ENCODE data around the gene ULK3.

Gene ULK3

GRCh38 chr15:74866090-74866489 is 23.1 kb upstream of the ULK3 start:
- peaks cover 16% of the 10 kb centered on the region; the same call in 1 of the 2 replicates for H3K4me1 ChIP-seq (ENCODE audit: control insufficient read depth, insufficient read depth, low read length)
- H3K27me3 ChIP-seq (ENCODE audit: control insufficient read depth, insufficient read depth, low read length): no peaks in the 10 kb centered on the region
- no peak overlapping the region for H3K4me3 ChIP-seq (ENCODE audit: low read depth, low read length)
- no peak overlapping the region for H3K9ac ChIP-seq (ENCODE audit: low read length)
- H3K9me3 ChIP-seq (ENCODE audit: control insufficient read depth, insufficient read depth, low read depth, low read length): peaks cover 7% of the 10 kb centered on the region; the same call in 1 of the 2 replicates
- H3K36me3 ChIP-seq (ENCODE audit: control insufficient read depth, insufficient read depth, low read length): peaks cover 17% of the 10 kb centered on the region
- no peak overlapping the region for H3K27ac ChIP-seq (ENCODE audit: low read depth, low read length)

- Histone ChIP-seq H3K27ac (ENCODE audit: low read depth, low read length) (no peak overlapping the region), H3K4me3 (ENCODE audit: low read depth, low read length) (no peak overlapping the region), H3K36me3 (ENCODE audit: control insufficient read depth, insufficient read depth, low read length) (peaks cover 17% of the 10 kb centered on the region), H3K9ac (ENCODE audit: low read length) (no peak overlapping the region), H3K9me3 (ENCODE audit: control insufficient read depth, insufficient read depth, low read depth, low read length) (peaks cover 7% of the 10 kb centered on the region; the same call in 1 of the 2 replicates), H3K4me1 (ENCODE audit: control insufficient read depth, insufficient read depth, low read length) (peaks cover 9% of the 10 kb centered on the region; the same call in 1 of the 2 replicates), H3K27me3 (ENCODE audit: control insufficient read depth, insufficient read depth, low read length) (no peaks in the 10 kb centered on the region)
These were observed 22.4 kb upstream of the ULK3 start for GRCh38 chr15:74865316-74865715.

- H3K9ac ChIP-seq (ENCODE audit: low read length): no peak overlapping the region
- H3K36me3 ChIP-seq (ENCODE audit: control insufficient read depth, insufficient read depth, low read length): peaks cover 17% of the 10 kb centered on the region
- no peaks in the 10 kb centered on the region; the same call in 1 of the 2 replicates for H3K4me1 ChIP-seq (ENCODE audit: control insufficient read depth, insufficient read depth, low read length)
- peaks cover 7% of the 10 kb centered on the region; the same call in 1 of the 2 replicates for H3K9me3 ChIP-seq (ENCODE audit: control insufficient read depth, insufficient read depth, low read depth, low read length)
- no peaks in the 10 kb centered on the region for H3K27me3 ChIP-seq (ENCODE audit: control insufficient read depth, insufficient read depth, low read length)
- H3K4me3 ChIP-seq (ENCODE audit: low read depth, low read length): no peak overlapping the region
- no peak overlapping the region for H3K27ac ChIP-seq (ENCODE audit: low read depth, low read length)
These were observed 21.3 kb upstream of the ULK3 start for GRCh38 chr15:74864296-74864695.

GRCh38 chr15:74863239-74864056 is 20.5 kb upstream of the ULK3 start:
- Histone ChIP-seq H3K36me3 (ENCODE audit: control insufficient read depth, insufficient read depth, low read length) (peaks cover 16% of the 10 kb centered on the region), H3K9ac (ENCODE audit: low read length) (no peak overlapping the region), H3K27ac (ENCODE audit: low read depth, low read length) (no peak overlapping the region), H3K27me3 (ENCODE audit: control insufficient read depth, insufficient read depth, low read length) (no peaks in the 10 kb centered on the region), H3K9me3 (ENCODE audit: control insufficient read depth, insufficient read depth, low read depth, low read length) (peaks cover 7% of the 10 kb centered on the region; the same call in 1 of the 2 replicates), H3K4me1 (ENCODE audit: control insufficient read depth, insufficient read depth, low read length) (no peaks in the 10 kb centered on the region; the same call in 1 of the 2 replicates), H3K4me3 (ENCODE audit: low read depth, low read length) (no peak overlapping the region)

- no peak overlapping the region for H3K4me3 ChIP-seq (ENCODE audit: low read depth, low read length)
- no peaks in the 10 kb centered on the region; the same call in 1 of the 2 replicates for H3K4me1 ChIP-seq (ENCODE audit: control insufficient read depth, insufficient read depth, low read length)
- no peak overlapping the region for H3K9ac ChIP-seq (ENCODE audit: low read length)
- no peaks in the 10 kb centered on the region for H3K27me3 ChIP-seq (ENCODE audit: control insufficient read depth, insufficient read depth, low read length)
- no peak overlapping the region for H3K27ac ChIP-seq (ENCODE audit: low read depth, low read length)
- peaks cover 15% of the 10 kb centered on the region for H3K36me3 ChIP-seq (ENCODE audit: control insufficient read depth, insufficient read depth, low read length)
- no peaks in the 10 kb centered on the region for H3K9me3 ChIP-seq (ENCODE audit: control insufficient read depth, insufficient read depth, low read depth, low read length)
These were observed 15.4 kb upstream of the ULK3 start for GRCh38 chr15:74858369-74858740.

GRCh38 chr15:74857671-74858368 is 14.9 kb upstream of the ULK3 start:
- peaks cover 21% of the 10 kb centered on the region for H3K36me3 ChIP-seq (ENCODE audit: control insufficient read depth, insufficient read depth, low read length)
- H3K9me3 ChIP-seq (ENCODE audit: control insufficient read depth, insufficient read depth, low read depth, low read length): no peaks in the 10 kb centered on the region
- no peak overlapping the region for H3K27ac ChIP-seq (ENCODE audit: low read depth, low read length)
- no peak overlapping the region for H3K4me3 ChIP-seq (ENCODE audit: low read depth, low read length)
- no peak overlapping the region for H3K9ac ChIP-seq (ENCODE audit: low read length)
- no peaks in the 10 kb centered on the region for H3K4me1 ChIP-seq (ENCODE audit: control insufficient read depth, insufficient read depth, low read length)
- no peaks in the 10 kb centered on the region for H3K27me3 ChIP-seq (ENCODE audit: control insufficient read depth, insufficient read depth, low read length)

GRCh38 chr15:74857082-74857655 is 14.2 kb upstream of the ULK3 start:
- Histone ChIP-seq H3K27me3 (ENCODE audit: control insufficient read depth, insufficient read depth, low read length) (no peaks in the 10 kb centered on the region), H3K4me3 (ENCODE audit: low read depth, low read length) (no peak overlapping the region), H3K9me3 (ENCODE audit: control insufficient read depth, insufficient read depth, low read depth, low read length) (no peaks in the 10 kb centered on the region), H3K27ac (ENCODE audit: low read depth, low read length) (no peak overlapping the region), H3K4me1 (ENCODE audit: control insufficient read depth, insufficient read depth, low read length) (no peaks in the 10 kb centered on the region), H3K36me3 (ENCODE audit: control insufficient read depth, insufficient read depth, low read length) (peaks cover 27% of the 10 kb centered on the region), H3K9ac (ENCODE audit: low read length) (no peak overlapping the region)

GRCh38 chr15:74856537-74856936 is 13.6 kb upstream of the ULK3 start:
- no peak overlapping the region for H3K4me3 ChIP-seq (ENCODE audit: low read depth, low read length)
- H3K4me1 ChIP-seq (ENCODE audit: control insufficient read depth, insufficient read depth, low read length): no peaks in the 10 kb centered on the region
- peaks cover 34% of the 10 kb centered on the region for H3K36me3 ChIP-seq (ENCODE audit: control insufficient read depth, insufficient read depth, low read length)
- no peak overlapping the region for H3K9ac ChIP-seq (ENCODE audit: low read length)
- H3K27ac ChIP-seq (ENCODE audit: low read depth, low read length): no peak overlapping the region
- no peaks in the 10 kb centered on the region for H3K27me3 ChIP-seq (ENCODE audit: control insufficient read depth, insufficient read depth, low read length)
- no peaks in the 10 kb centered on the region for H3K9me3 ChIP-seq (ENCODE audit: control insufficient read depth, insufficient read depth, low read depth, low read length)

- no peaks in the 10 kb centered on the region for H3K4me1 ChIP-seq (ENCODE audit: control insufficient read depth, insufficient read depth, low read length)
- H3K27ac ChIP-seq (ENCODE audit: low read depth, low read length): no peak overlapping the region
- H3K36me3 ChIP-seq (ENCODE audit: control insufficient read depth, insufficient read depth, low read length): peaks cover 40% of the 10 kb centered on the region
- no peaks in the 10 kb centered on the region for H3K27me3 ChIP-seq (ENCODE audit: control insufficient read depth, insufficient read depth, low read length)
- H3K9ac ChIP-seq (ENCODE audit: low read length): no peak overlapping the region
- no peak overlapping the region for H3K4me3 ChIP-seq (ENCODE audit: low read depth, low read length)
- H3K9me3 ChIP-seq (ENCODE audit: control insufficient read depth, insufficient read depth, low read depth, low read length): no peaks in the 10 kb centered on the region
These were observed 12.9 kb upstream of the ULK3 start for GRCh38 chr15:74855857-74856256.

GRCh38 chr15:74854453-74855022 is 11.6 kb upstream of the ULK3 start:
- Histone ChIP-seq H3K9ac (ENCODE audit: low read length) (no peak overlapping the region), H3K27me3 (ENCODE audit: control insufficient read depth, insufficient read depth, low read length) (no peaks in the 10 kb centered on the region), H3K4me3 (ENCODE audit: low read depth, low read length) (no peak overlapping the region), H3K4me1 (ENCODE audit: control insufficient read depth, insufficient read depth, low read length) (no peaks in the 10 kb centered on the region), H3K27ac (ENCODE audit: low read depth, low read length) (no peak overlapping the region), H3K36me3 (ENCODE audit: control insufficient read depth, insufficient read depth, low read length) (peaks cover 53% of the 10 kb centered on the region), H3K9me3 (ENCODE audit: control insufficient read depth, insufficient read depth, low read depth, low read length) (no peaks in the 10 kb centered on the region)

Measured in HUES6 (cell line).